Stomach (tissue), 9 donors: ENCODE results near the gene MXRA5. TPM values are rescaled to one million over a fixed set of nuclear protein-coding genes. Genes with fewer than 3 reads are reported as not detected.
"Not testable (repeated sequence)": the region's sequence is repeated elsewhere in the genome, so short reads cannot be mapped to it uniquely, and the experiment has no call there.

Experiments used
- DNase-seq, 2 donors: peaks; one replicate each; pipeline versions ENCODE4 v3.0.0 to v3.0.0-alpha.2; 2013 to 2019
- H3K27ac ChIP-seq, 5 donors: fragments of 200-600 bp in 4 of 5; sonication (generic) in 4 of 5; one replicate each; pipeline ENCODE4 v1.5.1; 2013 to 2019; ENCODE audit warnings: mild to moderate bottlenecking in 1 of 5, moderate library complexity in 1 of 5
- H3K27me3 ChIP-seq, 3 donors: fragments of 200-600 bp; sonication (generic); one replicate each; pipeline ENCODE4 v1.5.1; 2017 to 2019; ENCODE audit warnings: mixed run types in 1 of 3
- H3K36me3 ChIP-seq, 4 donors: fragments of 200-600 bp; sonication (generic); 1 replicate in 3 of 4; 2 replicates in 1 of 4; pipeline ENCODE4 v1.5.1; 2016 to 2019
- H3K4me1 ChIP-seq, 4 donors: fragments of 200-600 bp; sonication (generic); one replicate each; pipeline ENCODE4 v1.5.1; 2016 to 2019
- H3K4me3 ChIP-seq, 4 donors: fragments of 200-600 bp; sonication (generic) in 3 of 4; one replicate each; pipeline ENCODE4 v1.5.1; 2016 to 2019; ENCODE audit warnings: mild to moderate bottlenecking in 1 of 4
- H3K9me3 ChIP-seq, 4 donors: fragments of 200-600 bp; sonication (generic); one replicate each; pipeline ENCODE4 v1.5.1; 2016 to 2019
- EP300 ChIP-seq: sonication (generic); formaldehyde crosslinking; IDR thresholded peaks from one replicate; pipeline ENCODE4 v1.6.1; 2017; ENCODE audit warnings: antibody characterized with exemption
- POLR2A ChIP-seq, 4 donors: fragments of 450-650 bp; IDR thresholded peaks; one replicate each; pipeline ENCODE4 v1.6.1; 2016; ENCODE audit warnings: antibody characterized with exemption in 4 of 4, control low read depth in 2 of 4, mild to moderate bottlenecking in 1 of 4, moderate library complexity in 1 of 4
- POLR2AphosphoS5 ChIP-seq, 3 donors: sonication (generic); formaldehyde crosslinking; IDR thresholded peaks; one replicate each; pipeline ENCODE4 v1.6.1; 2016; ENCODE audit warnings: antibody characterized with exemption in 3 of 3
- WGBS, 5 donors: extraction: QIAGEN DNeasy Blood & Tissue Kit in 3 of 5; methylation state at CpG; one replicate each; pipeline versions ENCODE4 v1.1.5 to v1.1.7; 2013 to 2018; 5-methylcytosine and 5-hydroxymethylcytosine counted together
- intact Hi-C: fragments of 100-400 bp; cut with DNase I; formaldehyde crosslinking; loops from one replicate; pipeline ENCODE4 v1.15.1; 2023; ENCODE audit warnings: low total_unique reads
- polyA plus RNA-seq, 3 donors: library from polyadenylated mRNA; stranded (reverse); fragments of 200-250 nt; gene quantifications; one replicate each; pipeline ENCODE4 v1.2.3, GENCODE V29; 2013
- total RNA-seq, 5 donors: library from RNA; depleted of rRNA; stranded (reverse); fragments of >200 nt; gene quantifications; one replicate each; pipeline versions ENCODE4 v1.1.0 to v1.2.3, GENCODE V29; 2014 to 2016
- TF ChIP-seq, protein P1 (sequence below), 7 experiments: fragments of 450-650 bp in 4 of 7; fragments of 200-600 bp in 3 of 7; sonication (generic) in 3 of 7; IDR thresholded peaks; one replicate each; pipeline ENCODE4 v1.5.1; 2016 to 2019; ENCODE audit warnings: antibody characterized with exemption in 7 of 7, control low read depth in 2 of 7, mild to moderate bottlenecking in 1 of 7
- donor health status: healthy with polysubstance abuse.
- donor health status: Bipolar disorder and iron deficiency.
- donor health status: healthy.

MXRA5 gene
- total and polyA plus RNA-seq, 8 donors = 0.58 to 23.7 (median 5.6) TPM

DNA sequence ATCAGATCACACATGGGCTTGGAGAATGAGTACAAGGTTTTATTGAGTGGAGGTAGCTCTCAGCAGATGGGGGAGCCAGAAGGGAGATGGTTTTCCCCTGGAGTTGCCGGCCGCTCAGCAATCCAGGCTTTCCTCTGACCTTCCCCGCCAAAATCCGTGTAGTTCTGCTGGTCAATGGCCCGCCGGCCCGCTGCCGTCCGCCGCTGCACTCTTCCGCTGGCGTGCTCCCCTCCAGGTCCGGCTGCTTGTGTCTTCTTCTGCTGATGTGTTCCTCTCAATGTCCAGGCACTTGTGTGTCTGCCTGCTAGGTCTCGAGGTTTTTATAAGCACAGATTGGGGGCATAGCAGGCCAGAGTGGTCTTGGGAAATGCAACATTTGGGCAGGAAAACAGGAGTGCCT lies 14.4 kb upstream of the MXRA5 start:
- H3K4me1 ChIP-seq = no peaks in the 10 kb centered on the region
- intact Hi-C loops = no loop called here
- H3K4me3 ChIP-seq = no peak overlapping the region
- no peaks in the 10 kb centered on the region for H3K9me3 ChIP-seq
- DNase-seq = no peak
- no peaks in the 10 kb centered on the region for H3K27me3 ChIP-seq
- TF ChIP-seq POLR2AphosphoS5 (IDR thresholded peaks at IDR 0.05) (no peak), EP300 (no peak), POLR2A (IDR thresholded peaks at IDR 0.05) (no peak)
- TF ChIP-seq, protein P1, sequence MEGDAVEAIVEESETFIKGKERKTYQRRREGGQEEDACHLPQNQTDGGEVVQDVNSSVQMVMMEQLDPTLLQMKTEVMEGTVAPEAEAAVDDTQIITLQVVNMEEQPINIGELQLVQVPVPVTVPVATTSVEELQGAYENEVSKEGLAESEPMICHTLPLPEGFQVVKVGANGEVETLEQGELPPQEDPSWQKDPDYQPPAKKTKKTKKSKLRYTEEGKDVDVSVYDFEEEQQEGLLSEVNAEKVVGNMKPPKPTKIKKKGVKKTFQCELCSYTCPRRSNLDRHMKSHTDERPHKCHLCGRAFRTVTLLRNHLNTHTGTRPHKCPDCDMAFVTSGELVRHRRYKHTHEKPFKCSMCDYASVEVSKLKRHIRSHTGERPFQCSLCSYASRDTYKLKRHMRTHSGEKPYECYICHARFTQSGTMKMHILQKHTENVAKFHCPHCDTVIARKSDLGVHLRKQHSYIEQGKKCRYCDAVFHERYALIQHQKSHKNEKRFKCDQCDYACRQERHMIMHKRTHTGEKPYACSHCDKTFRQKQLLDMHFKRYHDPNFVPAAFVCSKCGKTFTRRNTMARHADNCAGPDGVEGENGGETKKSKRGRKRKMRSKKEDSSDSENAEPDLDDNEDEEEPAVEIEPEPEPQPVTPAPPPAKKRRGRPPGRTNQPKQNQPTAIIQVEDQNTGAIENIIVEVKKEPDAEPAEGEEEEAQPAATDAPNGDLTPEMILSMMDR (IDR thresholded peaks at IDR 0.05) = no peak
- H3K27ac ChIP-seq = no peak overlapping the region
- 79 to 88% (median 84%) methylated on average over 12 to 14 of the region's 14 CpGs for WGBS, 5 donors
- H3K36me3 ChIP-seq = no peaks in the 10 kb centered on the region

DNA sequence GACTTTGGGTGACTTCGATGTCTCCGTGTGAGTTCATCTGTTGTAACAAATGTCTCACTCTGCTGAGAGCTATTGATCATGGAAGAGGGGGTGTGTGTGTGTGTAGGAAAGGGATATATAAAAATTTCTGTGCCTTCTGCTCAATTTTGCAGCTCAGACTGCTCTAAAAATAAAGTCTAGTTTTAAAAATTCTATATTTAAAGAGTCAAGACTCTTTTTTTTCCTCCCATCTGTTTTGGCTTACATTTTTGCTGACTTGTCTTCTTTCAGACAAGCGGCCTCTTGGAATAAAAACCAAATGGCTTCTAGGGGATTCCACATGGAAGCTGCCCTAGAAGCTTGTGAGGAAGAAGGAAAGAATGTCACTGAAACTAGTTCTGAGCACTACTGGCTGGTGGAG lies 6.3 kb upstream of the MXRA5 start:
- H3K9me3 ChIP-seq, H3K27me3 ChIP-seq, H3K27ac ChIP-seq, DNase-seq, intact Hi-C loops, H3K4me3 ChIP-seq, H3K4me1 ChIP-seq, H3K36me3 ChIP-seq: not testable (repeated sequence)
- 83 to 92% (median 85%) methylated on average over 3 of the region's 3 CpGs for WGBS, 5 donors

DNA sequence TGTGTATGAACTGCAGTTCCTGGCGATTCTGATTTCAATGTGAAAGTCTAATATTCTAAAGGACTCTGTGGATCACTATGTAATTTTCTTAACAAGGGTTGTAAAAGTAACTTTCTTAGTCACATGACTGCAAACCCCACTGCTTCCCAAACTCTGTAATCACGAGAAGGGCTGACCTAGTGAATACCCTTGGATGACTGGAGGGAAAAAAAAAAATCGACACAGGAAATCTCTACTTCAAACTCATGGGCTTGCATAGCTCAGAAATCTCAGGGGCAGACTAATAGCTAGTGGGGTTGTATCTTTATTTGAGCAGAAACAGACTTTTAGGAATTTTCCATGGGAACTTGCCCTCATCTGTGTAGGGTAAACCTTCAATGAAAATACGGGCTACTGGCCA lies 4.8 kb upstream of the MXRA5 start:
- H3K4me1 ChIP-seq = peaks cover 0 to 8% (median 4%) of the 10 kb centered on the region in 4 donors
- H3K9me3 ChIP-seq = peaks cover 0 to 4% (median 0%) of the 10 kb centered on the region in 4 donors
- H3K27ac ChIP-seq = no peak overlapping the region
- H3K36me3 ChIP-seq = no peaks in the 10 kb centered on the region
- TF ChIP-seq EP300 = no peak
- TF ChIP-seq POLR2A (IDR thresholded peaks at IDR 0.05) = no peak
- TF ChIP-seq, protein P1 (IDR thresholded peaks at IDR 0.05) = no peak
- TF ChIP-seq POLR2AphosphoS5 (IDR thresholded peaks at IDR 0.05) = no peak
- 44 to 62% (median 55%) methylated on average over 4 of the region's 4 CpGs for WGBS, 5 donors
- no peak overlapping the region for H3K4me3 ChIP-seq
- peaks cover 5 to 11% (median 10%) of the 10 kb centered on the region in 3 donors for H3K27me3 ChIP-seq
- intact Hi-C loops = no loop called here
- no peak for DNase-seq

DNA sequence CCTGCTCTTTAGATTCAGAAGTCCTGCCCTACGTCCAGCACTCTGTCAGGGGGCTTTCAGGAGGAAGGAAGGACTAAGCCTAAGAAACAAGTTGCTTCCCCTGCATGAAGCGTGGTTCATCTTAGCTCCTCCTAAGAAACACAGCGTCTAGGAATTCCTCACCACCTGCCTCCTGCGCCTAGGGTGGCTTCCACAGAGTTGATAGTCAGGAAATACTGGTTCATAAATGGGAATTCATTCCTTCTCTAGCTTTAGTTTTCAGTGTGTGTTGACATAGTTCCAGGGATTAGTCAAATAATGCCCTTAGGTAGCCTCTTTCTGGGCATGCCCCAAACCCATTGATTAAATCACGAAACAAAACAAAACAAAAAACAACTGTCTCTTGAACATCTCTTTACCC lies 1.7 kb upstream of the MXRA5 start:
- Histone ChIP-seq H3K36me3 (no peaks in the 10 kb centered on the region), H3K4me3 (no peak overlapping the region), H3K9me3 (no peaks in the 10 kb centered on the region), H3K27ac (no peak overlapping the region), H3K27me3 (peaks cover 5 to 34% (median 31%) of the 10 kb centered on the region in 3 donors), H3K4me1 (peaks cover 0 to 26% (median 17%) of the 10 kb centered on the region in 4 donors)
- WGBS, 5 donors = 80 to 85% (median 83%) methylated on average over 5 of the region's 5 CpGs
- DNase-seq = no peak
- intact Hi-C loops = no loop called here
- TF ChIP-seq POLR2AphosphoS5 (IDR thresholded peaks at IDR 0.05) (no peak), EP300 (no peak), POLR2A (IDR thresholded peaks at IDR 0.05) (no peak)
- TF ChIP-seq, protein P1 (IDR thresholded peaks at IDR 0.05) = no peak

DNA sequence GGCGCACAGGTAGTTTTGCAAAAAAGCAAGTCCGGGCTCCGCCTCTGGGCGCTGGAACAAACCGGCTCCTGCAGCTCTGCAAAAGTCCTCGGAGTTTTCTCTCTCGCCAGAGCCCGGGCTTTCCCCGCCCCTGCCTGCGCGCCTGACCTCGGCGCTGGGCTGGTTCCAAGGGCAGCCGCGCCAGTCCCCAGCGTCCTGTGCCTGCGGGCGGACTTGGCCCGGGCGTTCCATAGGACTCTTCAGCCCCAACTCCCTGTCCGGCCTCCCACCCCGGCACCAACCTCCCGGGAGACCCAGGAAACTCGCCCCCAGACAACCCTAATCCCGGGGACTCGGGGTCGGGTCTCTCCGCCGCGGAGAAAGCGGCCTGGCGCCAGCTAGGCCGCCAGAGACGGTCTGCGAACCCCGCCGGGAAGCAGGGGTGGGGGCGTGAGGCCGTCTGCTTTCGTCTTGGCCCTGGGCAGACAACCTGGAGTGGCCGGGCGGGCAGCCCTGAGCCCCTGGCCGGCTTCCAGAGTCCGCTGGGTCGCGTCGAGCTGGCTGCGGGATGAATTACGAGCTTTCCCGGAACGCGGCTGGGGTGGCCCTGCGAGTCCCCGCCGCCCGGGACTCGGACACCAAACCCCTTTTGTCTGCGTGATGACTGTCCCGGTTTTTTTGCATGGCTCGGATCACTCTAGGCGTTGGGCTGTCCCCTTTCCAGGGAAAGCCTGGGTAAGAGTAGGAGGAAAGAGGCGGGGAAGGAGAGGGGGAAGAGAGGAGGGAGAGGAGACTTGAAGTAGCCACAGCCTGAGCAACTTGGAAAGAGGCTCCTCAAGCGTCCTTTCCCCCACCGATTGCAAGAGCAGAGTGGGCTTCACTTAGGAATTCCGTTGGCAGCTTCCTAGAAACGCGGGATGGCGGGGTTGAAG lies 916 bp downstream of the MXRA5 start:
- peak; percentile 58 to 78 for DNase-seq
- H3K9me3 ChIP-seq = no peaks in the 10 kb centered on the region
- no peak for TF ChIP-seq POLR2A (IDR thresholded peaks at IDR 0.05)
- TF ChIP-seq EP300 = no peak
- peak in 1 of 3 donors; percentile 23 for TF ChIP-seq POLR2AphosphoS5 (IDR thresholded peaks at IDR 0.05)
- TF ChIP-seq, protein P1 (IDR thresholded peaks at IDR 0.05) = no peak
- H3K27me3 ChIP-seq = peaks cover 5 to 34% (median 31%) of the 10 kb centered on the region in 3 donors
- 1 to 6% (median 2%) methylated on average over 22 to 68 of the region's 68 CpGs for WGBS, 5 donors
- peak overlapping the region; percentile 34 to 53 (median 40) for H3K4me3 ChIP-seq
- H3K4me1 ChIP-seq = peaks cover 0 to 26% (median 17%) of the 10 kb centered on the region in 4 donors
- no peaks in the 10 kb centered on the region for H3K36me3 ChIP-seq
- intact Hi-C loops = no loop called here
- H3K27ac ChIP-seq = peak overlapping the region; percentile 61 to 80 (median 74)

DNA sequence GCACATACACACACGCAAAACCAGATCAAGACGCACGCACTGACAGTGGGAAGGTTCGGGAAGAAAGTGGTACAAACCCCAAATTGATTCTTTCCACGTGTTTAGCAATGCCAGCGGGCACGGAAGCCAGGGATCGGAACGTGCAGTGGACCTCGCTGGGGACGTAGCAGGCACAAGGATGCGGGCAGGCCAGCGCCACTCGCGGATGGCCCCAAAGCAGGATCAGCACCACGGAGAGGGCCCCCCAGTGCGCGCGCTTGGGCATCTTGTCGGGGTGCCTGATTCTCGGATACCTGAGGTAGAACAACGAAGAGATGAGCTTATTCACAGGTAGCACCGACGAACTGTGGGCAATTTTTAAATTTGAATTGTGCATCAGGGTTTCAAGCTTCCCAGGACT lies 2.9 kb downstream of the MXRA5 start:
- H3K36me3 ChIP-seq, H3K4me3 ChIP-seq, DNase-seq, intact Hi-C loops, H3K27ac ChIP-seq, H3K9me3 ChIP-seq: not testable (repeated sequence)
- peaks cover 0 to 26% (median 17%) of the 10 kb centered on the region in 4 donors for H3K4me1 ChIP-seq
- H3K27me3 ChIP-seq = peaks cover 5 to 34% (median 31%) of the 10 kb centered on the region in 3 donors
- WGBS, 5 donors = 26 to 48% (median 30%) methylated on average over 24 of the region's 24 CpGs
